Measurements from ENCODE around the gene GNB3. TPM values are rescaled to one million over a fixed set of nuclear protein-coding genes. Genes with fewer than 3 reads are reported as not detected.

The GNB3 gene
- total RNA-seq, 1 donor from 2014 or later, result 22.2 TPM

DNA sequence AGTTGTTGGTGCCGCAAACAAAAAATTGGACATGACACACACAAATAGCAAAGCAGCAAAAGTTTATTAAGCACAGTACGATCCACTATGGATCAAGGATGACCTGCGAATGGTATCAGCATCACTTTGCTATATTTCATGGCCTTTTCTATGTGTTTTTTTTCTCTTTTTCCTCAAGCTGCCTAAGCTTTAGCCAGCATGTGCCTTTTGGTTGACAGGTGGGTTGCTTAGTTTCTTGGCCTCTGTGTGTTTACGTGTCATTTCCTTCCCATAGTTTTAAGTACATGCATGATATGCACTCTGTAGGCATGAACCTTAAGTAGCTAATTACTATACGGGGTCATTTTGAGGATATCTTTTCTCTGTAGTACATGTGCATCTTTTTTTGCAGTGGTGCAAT is 41.6 kb upstream of the GNB3 start:
- Mint-ChIP-seq H3K27me3 (ENCODE audit: low read depth) (no peaks in the 10 kb centered on the region), H3K27ac (ENCODE audit: unreplicated experiment) (no peak overlapping the region), H3K4me3 (no peak overlapping the region), H3K36me3 (ENCODE audit: low read depth) (peaks cover 1% of the 10 kb centered on the region), H3K4me1 (no peaks in the 10 kb centered on the region), H3K9me3 (peaks cover 2% of the 10 kb centered on the region)
- TF ChIP-seq, protein P1, sequence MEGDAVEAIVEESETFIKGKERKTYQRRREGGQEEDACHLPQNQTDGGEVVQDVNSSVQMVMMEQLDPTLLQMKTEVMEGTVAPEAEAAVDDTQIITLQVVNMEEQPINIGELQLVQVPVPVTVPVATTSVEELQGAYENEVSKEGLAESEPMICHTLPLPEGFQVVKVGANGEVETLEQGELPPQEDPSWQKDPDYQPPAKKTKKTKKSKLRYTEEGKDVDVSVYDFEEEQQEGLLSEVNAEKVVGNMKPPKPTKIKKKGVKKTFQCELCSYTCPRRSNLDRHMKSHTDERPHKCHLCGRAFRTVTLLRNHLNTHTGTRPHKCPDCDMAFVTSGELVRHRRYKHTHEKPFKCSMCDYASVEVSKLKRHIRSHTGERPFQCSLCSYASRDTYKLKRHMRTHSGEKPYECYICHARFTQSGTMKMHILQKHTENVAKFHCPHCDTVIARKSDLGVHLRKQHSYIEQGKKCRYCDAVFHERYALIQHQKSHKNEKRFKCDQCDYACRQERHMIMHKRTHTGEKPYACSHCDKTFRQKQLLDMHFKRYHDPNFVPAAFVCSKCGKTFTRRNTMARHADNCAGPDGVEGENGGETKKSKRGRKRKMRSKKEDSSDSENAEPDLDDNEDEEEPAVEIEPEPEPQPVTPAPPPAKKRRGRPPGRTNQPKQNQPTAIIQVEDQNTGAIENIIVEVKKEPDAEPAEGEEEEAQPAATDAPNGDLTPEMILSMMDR (conservative IDR thresholded peaks at IDR 0.05), result no peak
- no peak for DNase-seq (ENCODE audit: low read depth, low spot score)

DNA sequence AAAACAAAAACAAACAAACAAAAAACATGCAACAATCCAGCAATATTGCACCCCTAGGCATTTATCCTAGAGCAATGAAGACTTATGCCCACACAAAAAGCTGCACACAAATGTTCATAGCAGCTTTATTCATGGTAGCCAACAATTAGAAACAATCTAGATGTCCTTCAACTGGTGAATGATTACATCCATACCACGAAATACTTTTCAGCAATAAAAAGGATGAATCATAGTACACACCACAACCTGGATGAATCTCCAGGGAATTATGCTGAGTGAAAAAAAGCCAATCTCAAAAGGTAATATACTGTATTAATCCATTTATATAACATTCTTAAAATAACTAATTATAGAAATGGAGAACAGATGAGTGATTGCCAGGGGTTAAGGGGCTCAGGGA is 33.6 kb upstream of the GNB3 start:
- Mint-ChIP-seq H3K27me3 (ENCODE audit: low read depth) (no peaks in the 10 kb centered on the region), H3K4me3 (no peak overlapping the region), H3K36me3 (ENCODE audit: low read depth) (peaks cover 2% of the 10 kb centered on the region), H3K27ac (ENCODE audit: unreplicated experiment) (no peak overlapping the region), H3K4me1 (peaks cover 8% of the 10 kb centered on the region), H3K9me3 (peaks cover 3% of the 10 kb centered on the region)
- TF ChIP-seq, protein P1 (conservative IDR thresholded peaks at IDR 0.05), result no peak
- DNase-seq (ENCODE audit: low read depth, low spot score), result no peak

DNA sequence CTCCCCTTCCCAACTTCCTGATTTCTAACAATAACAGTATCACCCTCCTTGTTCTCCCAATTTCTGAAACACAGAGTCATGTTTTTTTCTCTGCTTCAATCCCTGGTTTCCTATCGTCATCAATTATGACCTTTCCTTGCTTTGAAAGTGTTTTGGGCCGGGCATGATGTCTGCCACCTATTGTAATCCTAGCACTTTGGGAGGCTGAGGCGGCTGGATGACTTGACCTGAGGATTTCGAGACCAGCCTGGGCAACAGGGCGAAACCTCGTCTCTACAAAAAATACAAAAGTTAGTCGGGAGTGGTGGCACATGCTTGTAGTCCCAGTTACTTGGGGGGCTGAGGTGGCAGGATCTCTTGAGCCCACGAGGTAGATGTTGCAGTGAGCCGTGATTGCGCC is 31.7 kb upstream of the GNB3 start:
- H3K36me3 Mint-ChIP-seq (ENCODE audit: low read depth), result peaks cover 2% of the 10 kb centered on the region
- TF ChIP-seq, protein P1 (conservative IDR thresholded peaks at IDR 0.05), result no peak
- H3K4me1 Mint-ChIP-seq, result peaks cover 13% of the 10 kb centered on the region
- peaks cover 2% of the 10 kb centered on the region for H3K9me3 Mint-ChIP-seq
- H3K27me3 Mint-ChIP-seq (ENCODE audit: low read depth), result no peaks in the 10 kb centered on the region
- no peak for DNase-seq (ENCODE audit: low read depth, low spot score)
- no peak overlapping the region for H3K27ac Mint-ChIP-seq (ENCODE audit: unreplicated experiment)
- H3K4me3 Mint-ChIP-seq, result no peak overlapping the region

DNA sequence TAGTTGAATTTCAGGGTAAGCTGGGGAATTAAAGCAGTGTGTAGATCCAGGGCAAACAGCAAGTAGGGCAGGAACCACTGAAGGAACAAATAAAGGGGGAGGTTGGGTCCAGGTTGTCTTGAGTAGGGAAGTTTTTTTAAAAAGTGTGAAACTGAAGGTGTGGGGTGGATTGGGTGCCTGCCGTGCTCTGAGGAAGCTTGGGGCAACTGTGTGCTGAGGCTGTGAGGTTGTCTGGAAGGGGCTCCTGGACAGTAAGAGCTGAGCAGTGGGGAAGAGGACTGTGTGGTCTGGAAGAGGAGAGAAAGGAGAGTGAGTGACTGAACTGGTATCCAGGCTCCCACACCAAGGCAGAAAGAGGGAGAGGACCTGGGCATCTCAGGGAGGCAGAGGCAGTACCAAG is 30.0 kb upstream of the GNB3 start:
- H3K4me3 Mint-ChIP-seq, result no peak overlapping the region
- DNase-seq (ENCODE audit: low read depth, low spot score), result no peak
- H3K4me1 Mint-ChIP-seq, result peaks cover 16% of the 10 kb centered on the region
- H3K27ac Mint-ChIP-seq (ENCODE audit: unreplicated experiment), result no peak overlapping the region
- H3K27me3 Mint-ChIP-seq (ENCODE audit: low read depth), result no peaks in the 10 kb centered on the region
- H3K9me3 Mint-ChIP-seq, result no peaks in the 10 kb centered on the region
- H3K36me3 Mint-ChIP-seq (ENCODE audit: low read depth), result no peaks in the 10 kb centered on the region
- TF ChIP-seq, protein P1 (conservative IDR thresholded peaks at IDR 0.05), result no peak

DNA sequence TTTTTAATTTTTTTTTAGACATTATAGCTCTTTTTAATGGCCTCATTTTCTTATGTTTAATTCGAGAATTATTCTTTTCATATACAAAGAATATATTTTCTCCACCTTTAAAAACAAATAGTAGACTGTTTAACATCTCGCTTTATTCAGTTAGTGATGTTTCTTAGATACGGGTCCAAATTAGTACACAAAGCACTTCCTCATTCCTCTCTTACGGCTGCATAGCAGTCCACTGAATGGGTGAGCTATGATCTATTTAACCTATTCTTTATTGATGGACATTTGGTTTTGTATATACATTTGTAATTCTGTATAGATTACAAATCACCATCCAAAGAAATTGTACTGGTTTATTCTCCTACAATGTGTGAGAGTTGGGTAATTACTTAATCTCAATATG is 27.4 kb upstream of the GNB3 start:
- Mint-ChIP-seq H3K36me3 (ENCODE audit: low read depth) (peaks cover 3% of the 10 kb centered on the region), H3K27me3 (ENCODE audit: low read depth) (no peaks in the 10 kb centered on the region), H3K4me3 (no peak overlapping the region), H3K4me1 (peaks cover 36% of the 10 kb centered on the region), H3K9me3 (no peaks in the 10 kb centered on the region), H3K27ac (ENCODE audit: unreplicated experiment) (no peak overlapping the region)
- no peak for DNase-seq (ENCODE audit: low read depth, low spot score)
- TF ChIP-seq, protein P1 (conservative IDR thresholded peaks at IDR 0.05), result no peak

DNA sequence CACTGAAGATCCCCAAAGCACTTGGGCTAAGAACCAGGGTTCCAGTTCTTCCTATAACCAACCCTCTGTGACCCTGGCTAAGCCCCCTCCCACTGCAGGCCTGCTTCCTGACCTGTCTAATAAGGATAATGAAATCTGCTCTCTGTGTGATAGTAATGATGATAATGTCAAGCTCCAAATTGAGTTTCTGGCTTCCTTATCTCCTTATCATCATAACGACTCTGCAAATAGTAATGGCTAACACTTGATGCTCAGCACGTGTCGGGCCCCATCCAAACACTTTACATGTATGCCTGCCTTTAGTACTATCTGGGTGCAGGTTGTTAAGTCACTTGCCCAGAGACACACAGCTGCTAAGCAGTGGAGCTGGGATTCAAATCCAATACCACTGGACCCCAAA is 24.1 kb upstream of the GNB3 start:
- H3K4me1 Mint-ChIP-seq, result peaks cover 59% of the 10 kb centered on the region
- no peak for DNase-seq (ENCODE audit: low read depth, low spot score)
- no peak overlapping the region for H3K4me3 Mint-ChIP-seq
- no peaks in the 10 kb centered on the region for H3K27me3 Mint-ChIP-seq (ENCODE audit: low read depth)
- no peak overlapping the region for H3K27ac Mint-ChIP-seq (ENCODE audit: unreplicated experiment)
- H3K36me3 Mint-ChIP-seq (ENCODE audit: low read depth), result peaks cover 3% of the 10 kb centered on the region
- H3K9me3 Mint-ChIP-seq, result no peaks in the 10 kb centered on the region
- TF ChIP-seq, protein P1 (conservative IDR thresholded peaks at IDR 0.05), result no peak
